Gastroesophageal sphincter (tissue), 3 donors: ENCODE data around the gene GRIK2.

Experiments
- EP300 ChIP-seq: sonication (generic); formaldehyde crosslinking; IDR thresholded peaks from one replicate; pipeline ENCODE4 v1.6.1; 2017; ENCODE audit warnings: antibody characterized with exemption, mild to moderate bottlenecking
- POLR2A ChIP-seq, 2 donors: fragments of 450-650 bp; IDR thresholded peaks; one replicate each; pipeline ENCODE4 v1.6.1; 2017; ENCODE audit warnings: antibody characterized with exemption in 2 of 2, mild to moderate bottlenecking in 2 of 2, moderate library complexity in 1 of 2
- POLR2AphosphoS5 ChIP-seq: sonication (generic); formaldehyde crosslinking; IDR thresholded peaks from one replicate; pipeline ENCODE4 v1.6.1; 2017; ENCODE audit warnings: antibody characterized with exemption
- TF ChIP-seq, protein P1 (sequence below), 4 experiments: fragments of 200-600 bp in 2 of 4; fragments of 450-650 bp in 2 of 4; sonication (generic) in 1 of 4; IDR thresholded peaks; one replicate each; pipeline ENCODE4 v1.5.1; 2017 to 2019; ENCODE audit warnings: antibody characterized with exemption in 4 of 4, mild to moderate bottlenecking in 2 of 4, moderate library complexity in 2 of 4

DNA sequence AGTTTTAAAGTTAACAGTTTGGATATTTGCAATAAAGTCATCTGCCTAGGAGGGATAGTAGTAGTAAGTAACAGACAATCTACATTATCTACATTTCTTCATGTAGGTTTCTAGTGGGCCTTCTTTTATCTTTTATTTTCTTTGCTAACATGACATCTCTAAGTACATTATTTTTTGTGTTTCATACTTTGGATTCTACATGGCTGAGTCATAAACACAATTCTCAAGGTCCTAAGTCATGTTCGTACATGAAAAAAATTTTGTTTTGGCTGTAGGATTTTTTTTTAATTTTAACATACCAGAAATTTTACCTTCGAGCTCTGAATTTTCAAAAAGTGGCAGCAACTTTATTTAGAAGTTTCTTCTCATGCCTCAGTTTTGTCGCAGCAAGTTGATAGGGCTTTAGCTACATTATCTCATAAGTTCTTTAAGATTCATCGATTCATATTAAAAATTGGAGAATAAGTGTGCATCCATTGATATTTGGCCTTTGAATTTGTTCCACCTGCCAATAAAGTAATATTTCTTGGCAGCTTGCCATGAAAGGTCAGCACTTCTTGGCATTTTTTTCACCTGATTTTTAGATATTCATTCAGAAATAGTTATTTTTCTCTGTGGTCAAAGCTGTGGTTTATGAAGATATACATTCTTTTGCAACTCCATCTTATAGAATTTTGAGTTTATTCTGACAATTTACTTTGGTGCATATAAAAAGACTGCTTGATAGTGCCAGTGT is 146.2 kb downstream of the GRIK2 start:
- TF ChIP-seq, protein P1, sequence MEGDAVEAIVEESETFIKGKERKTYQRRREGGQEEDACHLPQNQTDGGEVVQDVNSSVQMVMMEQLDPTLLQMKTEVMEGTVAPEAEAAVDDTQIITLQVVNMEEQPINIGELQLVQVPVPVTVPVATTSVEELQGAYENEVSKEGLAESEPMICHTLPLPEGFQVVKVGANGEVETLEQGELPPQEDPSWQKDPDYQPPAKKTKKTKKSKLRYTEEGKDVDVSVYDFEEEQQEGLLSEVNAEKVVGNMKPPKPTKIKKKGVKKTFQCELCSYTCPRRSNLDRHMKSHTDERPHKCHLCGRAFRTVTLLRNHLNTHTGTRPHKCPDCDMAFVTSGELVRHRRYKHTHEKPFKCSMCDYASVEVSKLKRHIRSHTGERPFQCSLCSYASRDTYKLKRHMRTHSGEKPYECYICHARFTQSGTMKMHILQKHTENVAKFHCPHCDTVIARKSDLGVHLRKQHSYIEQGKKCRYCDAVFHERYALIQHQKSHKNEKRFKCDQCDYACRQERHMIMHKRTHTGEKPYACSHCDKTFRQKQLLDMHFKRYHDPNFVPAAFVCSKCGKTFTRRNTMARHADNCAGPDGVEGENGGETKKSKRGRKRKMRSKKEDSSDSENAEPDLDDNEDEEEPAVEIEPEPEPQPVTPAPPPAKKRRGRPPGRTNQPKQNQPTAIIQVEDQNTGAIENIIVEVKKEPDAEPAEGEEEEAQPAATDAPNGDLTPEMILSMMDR (IDR thresholded peaks at IDR 0.05), result no peak
- no peak for TF ChIP-seq POLR2A (IDR thresholded peaks at IDR 0.05)
- TF ChIP-seq EP300, result no peak
- TF ChIP-seq POLR2AphosphoS5, result no peak
